Endodermal cell (in vitro differentiated cells): ENCODE data around the gene POMGNT1. TPM values are rescaled to one million over a fixed set of nuclear protein-coding genes. Genes with fewer than 3 reads are reported as not detected.

Source experiments
- DNase-seq: peaks from one replicate; pipeline ENCODE4 v3.0.0-alpha.2; 2017
- H3K27ac ChIP-seq: 2 replicates; pipeline ENCODE4 v1.5.1; 2013; ENCODE audit warnings: mild to moderate bottlenecking, low read depth, low read length, moderate library complexity
- H3K27me3 ChIP-seq: 2 replicates; pipeline ENCODE4 v1.6.1; 2013; ENCODE audit warnings: mild to moderate bottlenecking, low read length, moderate library complexity; ENCODE audit not compliant: insufficient read depth, control insufficient read depth, poor library complexity, severe bottlenecking
- H3K36me3 ChIP-seq: 2 replicates; pipeline ENCODE4 v1.7.0; 2013; ENCODE audit warnings: mild to moderate bottlenecking, low read length, moderate library complexity; ENCODE audit not compliant: control insufficient read depth, insufficient read depth
- H3K4me1 ChIP-seq: one replicate; pipeline ENCODE4 v1.7.0; 2013; ENCODE audit warnings: low read length; ENCODE audit not compliant: control insufficient read depth, insufficient read depth
- H3K4me3 ChIP-seq: 2 replicates; pipeline ENCODE4 v1.5.1; 2013; ENCODE audit warnings: mild to moderate bottlenecking, low read length, moderate library complexity
- H3K9ac ChIP-seq: 2 replicates; pipeline ENCODE4 v1.6.1; 2013; ENCODE audit warnings: mild to moderate bottlenecking, low read length, moderate library complexity; ENCODE audit not compliant: poor library complexity, severe bottlenecking; ENCODE audit errors: extremely low read depth
- H3K9me3 ChIP-seq: 2 replicates; pipeline ENCODE4 v1.6.1; 2013; ENCODE audit warnings: mild to moderate bottlenecking, low read length, moderate library complexity; ENCODE audit not compliant: control insufficient read depth
- H3K27ac Mint-ChIP-seq: 2 replicates; pipeline ENCODE4 v1.8.0; 2020; ENCODE audit warnings: mixed read lengths
- H3K27me3 Mint-ChIP-seq: 2 replicates; pipeline ENCODE4 v1.8.0; 2021; ENCODE audit warnings: mild to moderate bottlenecking, mixed read lengths; ENCODE audit not compliant: insufficient read depth
- H3K36me3 Mint-ChIP-seq: 2 replicates; pipeline ENCODE4 v1.8.0; 2020; ENCODE audit warnings: low read depth, mixed read lengths
- H3K4me1 Mint-ChIP-seq: 2 replicates; pipeline ENCODE4 v1.8.0; 2020; ENCODE audit warnings: mixed read lengths
- H3K4me3 Mint-ChIP-seq: 2 replicates; pipeline ENCODE4 v1.8.0; 2020; ENCODE audit warnings: mild to moderate bottlenecking, moderate library complexity, mixed read lengths
- H3K9me3 Mint-ChIP-seq: 2 replicates; pipeline ENCODE4 v1.8.0; 2020; ENCODE audit warnings: mild to moderate bottlenecking, mixed read lengths
- WGBS, 2 experiments: methylation state at CpG; one replicate each; pipeline versions ENCODE4 v1.1.5 to v1.1.7; 2013; ENCODE audit warnings: missing lambda C conversion rate in 2 of 2, mixed read lengths in 1 of 2; ENCODE audit not compliant: insufficient coverage in 1 of 2, insufficient read length in 1 of 2; 5-methylcytosine and 5-hydroxymethylcytosine counted together
- total RNA-seq, 2 donors: library from RNA; stranded (reverse); fragmentation: NEBNext Ultra II Directional in 1 of 2; extraction: Animal tissue kit (Norgen Biotek cat#: 25700) in 1 of 2; gene quantifications; 2 replicates in 1 of 2; 3 replicates in 1 of 2; pipeline ENCODE4 v1.2.1, GENCODE V29; 2021
- TF ChIP-seq, protein P1 (sequence below): fragments of 200-600 bp; sonication (generic); conservative IDR thresholded peaks from 2 replicates; pipeline ENCODE4 v1.5.0; 2021; ENCODE audit warnings: antibody characterized with exemption, mild to moderate bottlenecking

POMGNT1 gene
- total RNA-seq, 2 donors from 2014 or later = 101 TPM

DNA sequence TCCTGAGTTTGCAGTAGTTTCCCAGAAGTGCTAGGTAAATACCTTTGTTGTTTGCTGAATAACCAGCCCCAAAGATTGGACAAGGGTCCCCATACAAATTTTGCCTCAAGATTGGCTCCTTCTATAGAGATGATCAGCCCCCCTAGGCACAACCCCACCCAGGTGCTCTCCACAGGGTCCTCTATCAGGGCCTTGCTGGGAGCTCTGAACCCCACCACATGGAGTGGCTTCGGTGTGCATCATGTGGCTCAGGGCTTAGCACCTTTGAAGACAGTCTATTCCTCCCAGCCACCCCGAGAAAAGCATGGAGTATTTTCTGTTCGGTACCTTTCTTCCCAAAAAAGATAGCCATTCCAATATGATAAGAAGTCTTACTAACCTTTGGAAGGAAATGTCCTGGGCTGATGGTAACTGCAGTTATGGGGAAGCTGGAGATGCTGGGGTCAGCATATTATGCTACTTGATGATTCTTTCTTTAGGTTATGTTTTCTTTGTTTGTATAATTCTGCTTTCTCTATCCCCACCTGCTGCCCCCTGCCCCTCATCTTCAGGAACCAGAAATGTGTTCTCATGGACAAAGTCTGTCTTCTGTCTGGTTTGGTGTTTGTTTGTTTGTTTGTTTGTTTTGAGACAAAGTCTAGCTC lies 28.3 kb downstream of the POMGNT1 start:
- Mint-ChIP-seq H3K27ac (no peak overlapping the region), H3K4me1 (peaks cover 8% of the 10 kb centered on the region), H3K27me3 (peaks cover 47% of the 10 kb centered on the region), H3K9me3 (no peaks in the 10 kb centered on the region), H3K4me3 (no peak overlapping the region), H3K36me3 (no peaks in the 10 kb centered on the region)
- Histone ChIP-seq H3K4me3 (no peak overlapping the region), H3K4me1 (no peaks in the 10 kb centered on the region), H3K27ac (no peak overlapping the region), H3K27me3 (no peaks in the 10 kb centered on the region), H3K9ac (no peak overlapping the region), H3K9me3 (no peaks in the 10 kb centered on the region), H3K36me3 (no peaks in the 10 kb centered on the region)
- WGBS, 2 experiments = 93 to 100% methylated on average over 1 to 3 of the region's 3 CpGs
- TF ChIP-seq, protein P1, sequence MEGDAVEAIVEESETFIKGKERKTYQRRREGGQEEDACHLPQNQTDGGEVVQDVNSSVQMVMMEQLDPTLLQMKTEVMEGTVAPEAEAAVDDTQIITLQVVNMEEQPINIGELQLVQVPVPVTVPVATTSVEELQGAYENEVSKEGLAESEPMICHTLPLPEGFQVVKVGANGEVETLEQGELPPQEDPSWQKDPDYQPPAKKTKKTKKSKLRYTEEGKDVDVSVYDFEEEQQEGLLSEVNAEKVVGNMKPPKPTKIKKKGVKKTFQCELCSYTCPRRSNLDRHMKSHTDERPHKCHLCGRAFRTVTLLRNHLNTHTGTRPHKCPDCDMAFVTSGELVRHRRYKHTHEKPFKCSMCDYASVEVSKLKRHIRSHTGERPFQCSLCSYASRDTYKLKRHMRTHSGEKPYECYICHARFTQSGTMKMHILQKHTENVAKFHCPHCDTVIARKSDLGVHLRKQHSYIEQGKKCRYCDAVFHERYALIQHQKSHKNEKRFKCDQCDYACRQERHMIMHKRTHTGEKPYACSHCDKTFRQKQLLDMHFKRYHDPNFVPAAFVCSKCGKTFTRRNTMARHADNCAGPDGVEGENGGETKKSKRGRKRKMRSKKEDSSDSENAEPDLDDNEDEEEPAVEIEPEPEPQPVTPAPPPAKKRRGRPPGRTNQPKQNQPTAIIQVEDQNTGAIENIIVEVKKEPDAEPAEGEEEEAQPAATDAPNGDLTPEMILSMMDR = no peak
- DNase-seq = no peak

DNA sequence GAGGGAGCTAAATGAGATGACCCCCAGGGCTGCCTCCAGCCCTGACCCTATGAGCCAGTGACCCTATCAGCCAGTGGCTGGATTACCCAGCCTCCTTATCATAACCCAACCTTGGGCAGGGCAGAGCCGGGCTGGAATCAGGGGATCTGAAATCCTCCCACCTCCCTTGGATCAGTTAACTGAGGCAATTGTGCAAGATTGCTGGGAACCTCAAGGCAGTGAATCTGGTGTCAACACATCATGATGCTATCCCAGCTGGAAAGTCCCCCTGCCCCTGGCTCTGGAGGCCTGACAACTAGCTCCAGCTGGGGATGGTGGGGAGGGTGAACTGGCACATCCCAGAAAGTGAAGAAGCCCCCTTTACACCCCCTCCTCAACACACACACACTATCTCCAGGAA lies 29.8 kb downstream of the POMGNT1 start:
- Mint-ChIP-seq H3K4me1 (peaks cover 8% of the 10 kb centered on the region), H3K27me3 (peaks cover 51% of the 10 kb centered on the region), H3K36me3 (no peaks in the 10 kb centered on the region), H3K27ac (no peak overlapping the region), H3K4me3 (no peak overlapping the region), H3K9me3 (no peaks in the 10 kb centered on the region)
- H3K27ac ChIP-seq = no peak overlapping the region
- H3K36me3 ChIP-seq = no peaks in the 10 kb centered on the region
- no peaks in the 10 kb centered on the region for H3K27me3 ChIP-seq
- no peak overlapping the region for H3K4me3 ChIP-seq
- H3K4me1 ChIP-seq = no peaks in the 10 kb centered on the region
- no peak overlapping the region for H3K9ac ChIP-seq
- TF ChIP-seq, protein P1 = no peak
- no peak for DNase-seq
- no peaks in the 10 kb centered on the region for H3K9me3 ChIP-seq
- WGBS, 2 experiments = 97% methylated on average over 1 of the region's 1 CpG; no CpG with 5 or more reads in 1 of the 2 experiments

DNA sequence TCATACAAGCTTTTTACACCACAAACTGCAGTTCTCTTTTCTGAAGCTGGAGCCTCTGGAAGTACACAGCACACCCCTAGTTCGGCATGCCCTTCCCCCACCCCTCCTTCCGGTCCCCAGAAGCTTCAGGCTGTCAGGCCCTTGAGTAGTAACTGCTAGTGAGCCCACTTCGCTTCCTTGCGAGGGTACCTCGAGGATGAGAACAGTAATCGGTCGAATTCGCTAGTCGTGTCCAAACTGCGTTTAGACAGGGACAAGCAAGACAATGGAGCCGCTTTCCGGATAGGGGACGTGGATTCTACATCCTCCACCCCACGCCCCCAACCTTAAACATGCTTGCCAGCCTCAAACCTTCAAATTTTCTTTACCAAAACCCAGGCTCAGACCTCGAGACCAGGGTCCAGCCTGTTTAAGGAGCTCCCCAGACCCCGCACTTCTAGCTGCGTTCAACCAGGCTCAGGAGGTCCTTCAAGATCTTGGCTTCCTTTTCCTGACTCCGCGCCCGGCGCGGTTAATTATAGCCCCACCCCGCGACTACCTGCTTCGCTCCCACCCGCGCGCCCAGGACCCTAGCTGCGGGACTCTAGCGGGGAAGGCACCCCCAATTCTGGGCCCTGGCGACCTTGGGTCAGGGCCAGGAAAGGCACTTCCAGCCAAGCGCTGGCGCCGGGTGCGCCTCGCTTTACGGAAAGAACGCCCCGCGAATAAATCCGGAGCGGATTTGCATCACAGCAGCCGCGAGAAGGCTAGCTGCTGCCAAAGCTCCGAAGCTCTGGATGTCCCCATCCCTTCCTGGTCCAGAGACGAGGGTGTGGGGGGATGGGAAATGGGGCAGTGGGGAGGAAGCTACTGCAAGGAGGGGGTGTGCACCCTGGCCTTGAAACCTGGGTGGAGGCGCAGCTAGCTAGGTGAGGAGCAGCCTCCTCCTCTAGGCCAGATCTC lies 31.4 kb downstream of the POMGNT1 start:
- Histone ChIP-seq H3K27me3 (no peaks in the 10 kb centered on the region), H3K4me1 (no peaks in the 10 kb centered on the region), H3K27ac (no peak overlapping the region), H3K36me3 (no peaks in the 10 kb centered on the region), H3K9ac (no peak overlapping the region), H3K4me3 (no peak overlapping the region), H3K9me3 (no peaks in the 10 kb centered on the region)
- H3K27ac Mint-ChIP-seq = no peak overlapping the region
- H3K27me3 Mint-ChIP-seq = peaks cover 53% of the 10 kb centered on the region
- 84% methylated on average over 21 to 47 of the region's 47 CpGs for WGBS, 2 experiments
- TF ChIP-seq, protein P1 = no peak
- no peaks in the 10 kb centered on the region for H3K36me3 Mint-ChIP-seq
- DNase-seq = peak; percentile 68
- no peaks in the 10 kb centered on the region for H3K9me3 Mint-ChIP-seq
- H3K4me1 Mint-ChIP-seq = peaks cover 8% of the 10 kb centered on the region
- H3K4me3 Mint-ChIP-seq = peak overlapping the region; percentile 52
